ENCODE results near the gene TNRC6A. TPM values are rescaled to one million over a fixed set of nuclear protein-coding genes. Genes with fewer than 3 reads are reported as not detected.
"Not testable (repeated sequence)": the region's sequence is repeated elsewhere in the genome, so short reads cannot be mapped to it uniquely, and the experiment has no call there.

TNRC6A gene
- polyA plus RNA-seq, 12 donors = 22.9 to 76.8 (median 35.6) TPM

DNA sequence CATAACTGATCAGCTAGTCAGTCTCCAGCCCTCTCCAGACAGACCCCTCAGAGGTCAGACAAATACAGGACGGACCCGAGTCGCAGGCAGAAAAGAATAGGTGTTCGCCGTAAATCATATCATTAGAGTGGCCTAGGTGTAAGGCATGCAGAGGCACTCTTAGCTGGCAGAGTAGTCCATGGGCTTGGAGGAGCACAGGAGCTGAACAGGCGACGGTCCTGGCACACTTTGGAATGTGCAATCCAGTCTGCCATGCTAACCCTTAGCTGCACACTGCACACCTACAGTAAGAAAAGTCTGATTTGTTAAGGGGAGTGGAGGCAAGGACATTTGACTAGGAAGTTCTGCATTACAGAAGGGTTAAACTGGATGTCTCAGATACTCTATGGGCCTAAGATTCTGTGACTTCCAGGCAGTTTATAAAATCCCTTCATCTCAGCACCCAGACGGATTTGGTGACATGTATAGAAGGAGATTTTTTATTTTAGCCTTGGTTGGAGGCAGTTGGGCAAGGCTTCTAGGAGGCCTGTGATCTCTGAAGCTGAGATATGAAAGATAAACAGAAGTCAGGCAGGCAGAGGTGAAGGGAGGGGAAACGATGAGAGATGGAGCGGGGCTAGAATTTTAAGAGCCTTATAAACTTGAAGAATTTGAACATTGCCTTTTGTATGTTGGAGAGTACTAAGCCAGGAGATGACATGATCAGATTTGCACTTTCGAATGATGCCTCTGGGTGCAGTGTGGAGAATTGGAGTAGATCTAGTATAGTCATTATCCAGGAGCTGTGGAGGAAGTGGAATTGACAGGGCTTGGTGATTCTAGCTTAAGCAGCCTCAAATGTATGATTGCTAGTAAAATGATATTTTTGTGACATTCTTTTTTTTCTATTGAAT, 81.7 kb downstream of the TNRC6A start:
- no peak for DNase-seq

DNA sequence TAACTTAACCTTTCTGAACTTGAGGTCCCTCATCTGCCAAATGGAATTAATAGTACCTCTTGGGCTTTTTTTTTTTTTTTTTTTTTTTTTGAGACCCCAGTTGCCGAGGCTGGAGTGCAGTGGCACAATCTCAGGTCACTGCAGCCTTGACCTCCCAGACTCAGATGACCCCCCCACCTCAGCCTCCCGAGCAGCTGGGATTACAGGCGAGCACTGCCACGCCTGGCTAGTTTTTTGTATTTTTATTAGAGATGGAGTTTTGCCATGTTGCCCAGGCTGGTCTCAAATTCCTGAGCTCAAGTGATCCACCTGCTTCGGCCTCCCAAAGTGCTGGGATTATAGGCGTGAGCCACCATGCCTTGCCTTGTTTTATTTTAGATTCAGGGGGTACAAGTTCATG, 83.4 kb downstream of the TNRC6A start:
- DNase-seq = not testable (repeated sequence)

DNA sequence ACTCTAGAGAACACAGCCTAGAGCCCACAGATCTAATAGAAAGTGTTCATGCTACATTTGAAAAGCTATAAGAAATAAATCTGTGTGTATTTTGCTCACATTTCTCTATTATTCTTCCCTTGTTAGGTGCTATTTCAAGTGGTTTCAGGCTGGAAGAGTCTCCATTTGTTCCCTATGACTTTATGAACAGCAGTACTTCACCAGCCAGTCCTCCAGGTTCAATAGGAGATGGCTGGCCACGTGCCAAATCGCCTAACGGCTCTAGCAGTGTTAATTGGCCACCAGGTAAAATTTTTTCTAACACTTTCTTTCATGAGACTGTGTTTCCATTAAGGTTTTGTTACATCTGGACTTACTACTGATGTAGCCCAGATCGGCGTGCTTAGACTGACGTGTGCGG, 85.6 kb downstream of the TNRC6A start:
- DNase-seq = no peak

DNA sequence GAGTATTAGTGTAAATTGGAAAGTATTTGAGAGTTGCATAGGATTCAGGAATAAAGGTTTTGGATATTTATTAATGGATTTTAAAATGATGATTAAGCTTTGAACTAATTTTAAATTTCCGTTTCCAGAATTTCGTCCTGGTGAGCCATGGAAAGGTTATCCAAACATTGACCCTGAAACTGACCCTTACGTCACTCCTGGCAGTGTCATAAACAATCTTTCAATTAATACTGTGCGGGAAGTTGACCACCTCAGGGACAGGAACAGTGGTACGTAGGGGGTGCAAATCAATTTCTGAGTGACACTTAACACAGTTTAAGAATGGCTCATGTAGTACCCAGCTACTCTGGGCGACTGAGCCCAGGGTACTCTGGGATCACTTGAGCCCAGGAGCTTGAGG, 87.2 kb downstream of the TNRC6A start:
- DNase-seq = no peak

DNA sequence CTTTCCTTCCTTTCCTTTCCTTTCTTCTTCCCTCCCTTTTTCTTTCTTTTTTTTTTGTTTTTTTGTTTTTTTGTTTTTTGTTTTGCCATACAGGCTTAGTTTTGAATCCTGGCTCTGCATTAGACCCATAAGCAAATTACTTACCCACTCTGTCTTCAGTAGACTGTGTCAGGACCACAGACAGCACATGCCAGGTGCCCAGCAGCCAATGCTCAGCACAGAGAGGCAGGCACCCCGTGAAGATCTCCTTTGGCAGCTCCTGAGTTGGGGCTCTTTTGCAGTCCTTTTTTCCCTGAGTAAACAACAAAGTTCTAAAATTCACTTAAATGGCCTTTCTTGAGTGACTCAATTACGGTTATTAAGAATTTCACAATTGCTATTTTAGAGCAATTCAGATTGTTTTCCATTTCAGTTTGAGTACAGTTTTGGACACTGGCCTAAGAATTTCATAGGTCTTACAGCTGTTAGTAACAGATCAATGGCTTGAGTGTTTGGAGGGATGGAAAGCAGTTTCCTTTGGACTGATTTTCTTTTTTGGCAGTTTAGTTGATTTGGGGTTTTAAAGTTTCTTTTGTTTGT, 90.1 kb downstream of the TNRC6A start:
- no peak for DNase-seq

DNA sequence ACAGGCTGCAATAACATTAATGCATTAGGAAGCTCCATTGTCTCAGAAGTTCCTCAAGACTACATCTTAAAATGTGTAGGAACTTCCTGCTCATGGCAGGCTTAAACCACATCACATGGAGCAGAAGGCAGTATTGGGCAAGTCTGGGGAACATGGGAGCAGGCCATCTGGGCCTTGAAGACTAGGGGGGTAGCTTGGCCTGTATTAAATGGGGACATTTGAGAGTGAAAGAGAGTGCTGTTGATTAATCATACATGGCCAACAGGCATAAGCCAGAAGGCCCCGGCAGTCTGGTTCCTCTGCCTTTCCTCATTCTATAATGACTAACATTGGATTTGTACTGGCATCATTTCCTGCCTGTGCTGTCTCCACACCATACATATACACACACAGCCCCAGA, 91.1 kb downstream of the TNRC6A start:
- no peak for DNase-seq

DNA sequence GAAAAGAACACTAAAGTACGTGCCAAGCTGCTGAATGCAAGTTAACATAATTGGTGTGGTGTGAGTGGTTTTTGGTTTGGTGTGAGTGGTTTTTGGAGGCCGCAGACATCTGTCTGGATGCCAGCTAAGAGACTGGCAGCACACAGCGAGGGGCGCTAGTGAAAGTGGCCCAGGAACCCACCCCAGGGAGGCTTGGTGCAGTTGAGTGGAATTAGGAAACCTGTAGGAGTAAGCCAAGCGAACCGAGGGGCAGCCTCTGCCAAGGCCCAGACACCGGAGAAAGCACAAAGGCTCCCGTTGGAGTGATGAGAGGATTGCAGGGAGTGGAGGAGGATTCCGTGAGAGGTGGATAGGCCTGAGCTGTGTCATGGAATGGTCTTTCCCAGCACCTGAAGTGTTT, 91.7 kb downstream of the TNRC6A start:
- DNase-seq = no peak

DNA sequence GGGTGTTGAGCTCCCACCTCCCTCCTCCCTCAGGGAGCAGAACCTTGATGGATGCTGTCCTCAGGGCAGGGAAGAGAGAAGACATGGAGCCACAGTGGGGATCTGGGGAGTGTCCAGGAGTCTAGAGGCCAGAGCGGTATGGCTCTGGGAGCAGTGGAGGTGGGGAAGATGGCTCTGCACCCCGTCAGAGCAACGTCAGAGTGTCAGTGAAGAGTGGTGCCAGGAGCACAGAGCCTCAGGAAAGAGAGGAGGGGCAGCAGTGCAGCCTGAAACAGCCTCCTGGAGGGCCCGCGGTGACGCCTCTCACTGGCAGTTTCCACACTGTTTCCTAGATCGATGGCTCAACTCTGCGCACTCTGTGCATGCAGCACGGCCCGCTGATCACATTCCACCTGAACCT, 93.1 kb downstream of the TNRC6A start:
- no peak for DNase-seq

DNA sequence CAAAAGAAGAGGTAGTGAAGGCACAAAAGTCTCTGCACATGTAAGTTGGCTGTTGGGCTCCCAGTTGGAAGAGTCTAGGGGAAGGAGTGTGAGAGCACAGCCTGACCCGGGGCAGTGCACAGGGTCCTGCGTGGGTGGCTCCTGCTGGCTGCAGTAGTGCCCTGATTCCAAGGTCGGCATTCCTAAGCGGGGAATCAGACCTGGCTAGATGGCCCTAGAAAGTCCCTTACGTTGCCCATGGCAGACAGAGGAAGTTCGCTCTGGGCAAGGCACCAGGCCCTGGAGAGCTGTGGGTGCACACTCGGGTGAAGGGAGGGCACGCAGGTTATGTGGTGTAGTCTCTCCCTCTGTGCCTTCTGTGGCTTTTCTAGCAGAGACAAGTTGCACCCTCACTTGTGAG, 93.5 kb downstream of the TNRC6A start:
- no peak for DNase-seq

DNA sequence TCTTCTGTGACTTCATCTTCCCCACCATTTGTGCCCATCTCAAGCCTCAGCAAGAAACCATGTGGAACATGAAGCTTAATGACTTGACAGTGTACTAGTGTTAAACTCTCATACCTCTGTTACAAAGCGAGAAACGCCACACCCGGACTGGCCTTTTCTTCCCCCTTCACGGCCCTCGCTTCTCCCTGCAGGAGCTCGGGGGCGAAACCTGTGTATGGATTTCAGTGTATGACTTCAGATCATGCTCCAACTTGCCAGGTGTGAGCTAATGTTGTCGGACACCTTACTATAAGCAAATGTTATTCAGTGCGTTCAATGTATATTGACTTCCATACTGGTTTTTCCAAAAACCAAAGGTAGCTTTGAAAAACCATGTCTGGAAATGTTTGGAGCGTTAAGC, 96.2 kb downstream of the TNRC6A start:
- no peak for DNase-seq

DNA sequence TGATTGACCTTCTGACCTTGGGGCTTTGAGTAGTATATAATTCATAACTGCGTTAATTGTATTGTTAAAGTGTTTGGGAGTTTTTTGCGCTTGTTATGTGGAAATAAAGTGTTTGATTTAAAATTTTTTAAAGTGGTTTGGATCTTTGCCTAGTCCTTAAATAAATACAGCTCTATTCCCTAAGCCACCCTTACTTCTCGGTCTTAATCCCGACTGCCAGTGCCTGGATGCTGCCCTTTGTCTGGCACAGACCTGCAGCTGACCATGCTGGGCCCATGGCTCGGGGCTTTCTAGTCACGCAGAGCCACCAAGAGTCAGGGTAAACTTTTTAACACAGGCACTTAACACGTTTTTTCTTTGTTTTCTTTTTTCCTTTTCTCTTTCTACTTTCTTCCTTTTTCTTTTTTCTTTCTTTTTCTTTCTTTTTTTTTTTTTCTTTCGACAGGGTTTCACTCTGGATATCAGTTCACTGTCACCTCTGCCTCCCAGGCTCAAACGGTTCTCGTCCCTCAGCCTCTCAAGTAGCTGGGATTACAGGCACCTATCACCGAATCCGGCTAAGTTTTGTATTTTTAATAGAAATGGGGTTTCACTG, 96.7 kb downstream of the TNRC6A start:
- no peak for DNase-seq

DNA sequence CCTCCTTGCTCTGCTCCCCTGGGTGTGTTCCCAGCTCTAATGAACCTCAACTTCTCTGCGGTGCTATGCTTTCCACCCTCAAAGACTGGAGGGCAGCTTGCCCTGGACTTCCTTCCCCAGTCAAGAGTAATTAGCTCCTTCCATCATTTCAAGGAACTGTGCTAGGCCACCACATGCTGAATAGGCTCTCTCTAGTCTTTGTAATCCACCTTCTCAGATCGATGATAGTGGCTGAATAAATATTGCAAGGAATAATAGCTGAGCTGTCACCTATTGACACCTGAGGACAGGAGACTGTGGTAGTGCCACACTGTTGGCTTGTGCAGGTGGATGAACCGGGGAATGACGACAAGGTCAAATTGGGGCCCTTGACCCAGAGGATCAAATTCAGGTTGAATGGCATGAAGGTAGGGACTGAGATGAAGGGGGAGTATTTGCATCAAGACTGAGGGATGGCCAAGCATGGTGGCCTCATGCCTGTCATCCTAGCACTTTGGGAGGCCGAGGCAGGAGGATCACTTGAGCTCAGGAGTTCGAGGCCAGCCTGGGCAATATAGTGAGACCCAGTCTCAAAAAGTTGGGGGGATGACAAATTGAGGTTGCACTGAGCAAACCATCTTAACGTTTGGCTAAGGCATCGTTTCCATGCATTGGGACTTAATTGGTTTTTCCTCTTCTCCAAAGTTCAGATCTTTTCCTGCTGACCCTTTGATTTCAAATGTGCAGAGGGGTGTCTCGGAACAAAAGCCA, 97.5 kb downstream of the TNRC6A start:
- no peak for DNase-seq

DNA sequence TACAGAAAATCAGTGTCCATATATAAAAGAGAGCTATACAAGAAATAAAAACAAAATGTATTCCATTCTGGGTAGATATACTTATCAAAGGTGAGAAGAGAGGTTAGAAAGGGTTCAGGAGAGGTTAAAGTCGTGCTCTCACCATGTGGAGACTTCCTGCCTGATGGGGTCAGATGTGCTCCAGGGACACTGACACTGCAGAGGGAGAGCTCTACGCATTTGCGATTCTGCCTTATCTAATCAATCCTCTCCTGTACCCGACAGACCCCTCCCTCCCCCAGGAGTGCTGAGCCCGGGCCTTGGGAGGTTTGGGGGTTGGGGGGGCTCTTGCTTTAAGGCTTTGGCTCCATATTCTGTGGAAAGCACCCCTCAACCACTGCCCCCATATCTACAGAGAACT, 99.7 kb downstream of the TNRC6A start:
- no peak for DNase-seq

DNA sequence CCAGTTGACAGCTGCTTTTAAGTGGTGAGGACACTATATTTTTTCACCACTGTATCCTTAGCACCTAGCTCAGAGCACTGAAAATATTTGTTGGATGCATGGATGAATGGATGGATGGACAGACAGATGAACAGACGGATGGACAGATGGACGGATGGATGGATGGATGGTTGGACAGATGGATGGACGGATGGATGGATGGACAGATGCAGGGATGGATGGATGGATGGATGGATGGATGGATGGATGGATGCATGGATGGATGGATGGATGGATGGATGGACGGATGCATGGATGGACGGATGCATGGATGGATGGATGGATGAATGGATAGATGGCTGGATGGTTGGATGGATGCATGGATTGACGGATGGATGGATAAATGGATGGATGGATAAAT, 103.9 kb downstream of the TNRC6A start:
- DNase-seq = no peak

DNA sequence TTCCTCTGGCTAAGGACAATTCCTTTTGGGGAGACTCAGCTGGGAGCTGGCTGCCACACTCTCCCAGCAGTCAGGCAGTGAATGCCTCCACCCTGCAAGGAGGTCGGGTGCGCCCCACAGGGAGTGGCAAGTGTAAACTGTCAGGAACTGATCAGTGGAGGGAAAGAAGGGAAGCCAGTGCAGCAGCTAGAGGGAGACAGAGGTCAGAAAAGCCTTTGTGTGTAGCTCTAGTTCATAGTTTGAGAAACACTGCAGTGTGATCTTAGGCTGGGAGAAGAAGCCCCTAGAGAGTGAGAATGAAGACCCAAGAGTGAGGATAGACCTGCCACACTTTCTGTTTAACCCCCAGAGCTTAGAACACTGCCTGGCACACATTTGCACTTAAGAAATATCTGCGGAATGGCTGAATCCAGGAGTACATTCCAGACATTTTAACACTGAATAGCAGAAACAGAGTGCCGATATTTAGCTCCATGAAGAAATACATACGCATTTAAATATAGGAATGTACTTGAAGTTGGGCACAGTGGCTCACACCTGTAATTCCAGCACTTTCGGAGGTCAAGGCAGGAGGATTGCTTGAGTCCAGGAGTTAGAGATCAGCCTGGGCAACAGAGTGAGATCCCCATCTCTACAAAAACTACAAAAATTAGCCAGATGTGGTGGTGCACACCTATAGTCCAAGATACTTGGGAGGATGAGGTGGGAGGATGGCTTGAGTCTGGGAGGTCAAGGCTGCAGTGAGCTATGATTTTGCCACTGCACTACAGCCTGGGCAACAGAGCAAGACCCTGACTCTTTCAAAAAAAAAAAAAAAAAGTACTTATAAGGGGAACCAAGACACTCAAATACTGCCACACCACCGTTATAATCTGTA, 105.2 kb downstream of the TNRC6A start:
- DNase-seq = no peak

DNA sequence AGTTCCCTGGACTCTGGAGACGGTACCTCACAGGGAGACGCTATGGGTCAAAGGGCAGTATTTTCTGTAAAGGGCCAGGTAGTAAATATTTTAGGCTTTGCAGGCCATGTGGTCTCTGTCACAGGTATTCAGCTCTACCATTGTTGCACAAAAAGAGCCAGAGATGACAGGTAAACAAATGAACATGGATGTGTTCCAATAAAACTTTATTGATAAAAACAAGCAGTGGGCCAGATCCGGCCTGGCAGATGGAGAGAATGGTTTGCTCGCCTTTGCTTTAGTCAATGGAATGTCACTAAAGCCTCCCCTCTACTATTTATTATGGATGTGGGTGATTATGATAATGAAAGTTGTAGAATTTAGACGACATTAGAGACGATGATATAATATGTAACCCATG, 107.4 kb downstream of the TNRC6A start:
- DNase-seq = no peak

DNA sequence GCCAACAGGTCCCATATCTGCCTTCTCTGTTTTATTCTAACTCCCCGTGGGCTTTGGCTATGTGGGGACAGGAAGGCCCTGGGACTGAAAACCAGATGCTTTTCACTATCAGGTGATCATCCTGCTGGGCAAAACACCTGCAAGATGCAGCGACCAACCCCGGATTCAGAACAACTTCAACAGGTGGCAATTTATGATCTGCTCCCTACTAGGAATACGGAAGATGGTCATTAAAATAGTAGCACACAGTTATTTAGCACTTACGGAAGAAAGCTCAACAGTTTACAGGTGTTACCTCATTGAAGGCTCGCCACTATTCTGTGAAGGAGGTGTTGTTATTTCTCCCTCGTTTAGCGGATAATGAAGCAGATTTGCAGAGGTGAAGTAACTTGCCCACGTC, 108.5 kb downstream of the TNRC6A start:
- DNase-seq = no peak

DNA sequence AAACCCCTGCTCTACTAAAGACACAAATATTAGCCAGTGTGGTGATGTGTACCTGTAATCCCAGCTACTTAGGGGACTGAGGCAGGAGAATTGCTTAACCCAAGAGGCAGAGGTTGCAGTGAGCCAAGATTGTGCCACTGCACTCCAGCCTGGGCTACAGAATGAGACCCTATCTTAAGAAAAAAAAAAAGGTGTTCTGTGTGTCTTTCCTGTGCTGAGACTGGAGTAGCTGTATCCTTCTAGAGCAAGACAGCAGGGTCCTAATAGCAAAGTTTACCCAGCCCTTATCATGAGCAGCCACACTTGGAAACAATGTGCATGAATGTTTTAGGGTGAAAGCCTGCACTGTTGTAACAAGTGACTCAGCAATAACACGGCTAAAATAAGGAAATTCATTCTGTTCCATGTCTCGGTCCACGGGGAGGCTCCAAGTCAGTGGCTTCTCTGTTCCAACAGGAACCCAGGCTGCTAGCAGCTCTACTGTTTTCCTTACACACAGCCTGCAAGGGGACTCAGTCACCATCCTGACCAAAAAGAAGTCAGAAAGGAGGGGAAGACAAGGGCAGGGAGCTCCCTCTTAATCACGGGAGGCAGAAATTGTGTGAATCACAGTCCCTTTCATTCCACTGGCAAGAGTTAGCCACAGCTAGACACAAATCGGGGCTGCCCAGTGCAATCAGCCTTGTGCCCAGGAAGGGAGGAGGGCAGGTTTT, 109.3 kb downstream of the TNRC6A start:
- no peak for DNase-seq

DNA sequence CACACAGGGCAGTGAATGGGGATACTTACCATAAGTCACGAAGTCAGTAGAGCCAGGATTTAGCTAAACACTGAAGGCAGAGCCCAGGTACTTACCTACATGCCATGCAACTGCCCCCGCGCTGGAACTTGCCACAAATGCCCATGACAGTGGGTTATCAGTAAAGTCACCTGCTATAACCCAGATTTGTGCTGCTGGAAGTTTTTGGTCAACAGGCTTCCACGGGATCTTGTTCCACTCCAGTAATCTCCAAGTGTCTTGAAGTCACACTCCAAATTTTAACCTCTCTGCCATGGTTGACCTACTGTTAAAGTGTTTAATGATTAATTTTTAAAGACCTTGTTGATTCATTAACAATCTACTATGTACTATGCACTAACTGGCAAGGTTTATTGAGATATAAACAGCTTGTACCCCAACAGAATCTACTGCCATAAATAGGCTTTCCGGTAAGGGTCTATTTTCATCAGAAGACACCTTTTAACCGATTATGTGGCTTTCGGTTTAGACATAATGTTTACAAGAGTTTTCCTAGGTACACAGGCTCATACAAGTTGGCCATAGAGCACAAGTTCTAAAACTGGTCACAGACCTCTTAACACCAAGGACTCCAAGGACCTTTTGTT, 110.0 kb downstream of the TNRC6A start:
- DNase-seq = no peak

DNA sequence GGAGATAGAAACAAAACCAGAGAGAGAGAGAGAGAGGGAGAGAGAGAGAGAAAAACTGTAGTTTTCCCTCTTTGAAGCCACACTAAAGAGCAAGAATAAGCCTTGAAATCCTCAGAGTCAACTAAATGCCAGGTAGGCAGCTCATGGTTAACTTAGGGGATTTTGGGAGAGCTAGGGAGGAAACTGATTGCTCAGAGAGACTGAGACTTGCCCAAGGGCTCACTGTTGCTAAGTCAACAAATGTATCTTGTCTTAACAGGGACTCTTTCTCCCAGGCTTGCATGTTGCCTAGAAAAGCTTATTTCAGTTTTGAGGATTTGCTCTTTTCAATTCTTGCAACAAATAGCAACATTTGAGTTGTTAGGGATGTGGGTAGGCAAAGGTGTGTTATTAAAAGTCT, 111.8 kb downstream of the TNRC6A start:
- DNase-seq = no peak

Data from muscle of arm (tissue), 12 donors.